Mucosa of descending colon (tissue), 3 donors: ENCODE measurements around the gene KDM8. TPM values are rescaled to one million over a fixed set of nuclear protein-coding genes. Genes with fewer than 3 reads are reported as not detected.
A peak's percentile ranks its signal among the peaks of the same experiment; 100 is the strongest.

Experiments used
- ATAC-seq: fragments of 200-7000 bp; cut with Tn5 transposase; one replicate; pipeline ENCODE4 v1.9.1; 2020; ENCODE audit warnings: mild to moderate bottlenecking, moderate library complexity
- DNase-seq, 3 donors: peaks; one replicate each; pipeline ENCODE4 v3.0.0-alpha.2; 2020
- H3K36me3 ChIP-seq: fragments of 200-600 bp; one replicate; pipeline ENCODE4 v1.8.0; 2021; ENCODE audit warnings: low read depth, mild to moderate bottlenecking
- H3K4me1 ChIP-seq: fragments of 200-600 bp; one replicate; pipeline ENCODE4 v1.8.0; 2021; ENCODE audit warnings: low read depth, mild to moderate bottlenecking
- H3K4me3 ChIP-seq: fragments of 200-600 bp; one replicate; pipeline ENCODE4 v1.8.0; 2021; ENCODE audit warnings: mild to moderate bottlenecking
- H3K9me3 ChIP-seq: fragments of 200-600 bp; one replicate; pipeline ENCODE4 v1.8.0; 2021; ENCODE audit warnings: mild to moderate bottlenecking
- CTCF ChIP-seq: fragments of 200-600 bp; IDR thresholded peaks from one replicate; pipeline ENCODE4 v1.8.0; 2022; ENCODE audit warnings: antibody characterized with exemption, mild to moderate bottlenecking
- intact Hi-C, 2 donors: fragments of 100-400 bp; cut with DNase I in 1 of 2; cut with micrococcal nuclease in 1 of 2; formaldehyde crosslinking; loops; one replicate each; pipeline versions ENCODE4 v1.11.0 to v1.11.1; 2022; cut with DNase I, micrococcal nuclease
- total RNA-seq, 3 donors: library from RNA; stranded (reverse); fragmentation: NEBNext Ultra II Directional in 2 of 3; extraction: Animal tissue kit (Norgen Biotek cat#: 25700) in 2 of 3; gene quantifications; one replicate each; pipeline versions ENCODE4 v1.2.1 to v1.2.4, GENCODE V29; 2021 to 2023
- donor health status: DM: no; HTN: no; CAD: no; lungs with moderate emphysema.
- donor health status: DM: no; HTN: no; CAD: no.
- donor health status: DM: no; HTN: yes; CAD: no.

Gene KDM8
- total RNA-seq, 3 donors from 2014 or later, result 8.7 to 12.9 (median 8.9) TPM

- ATAC-seq, result no peak
- no peak for TF ChIP-seq CTCF
- no peak overlapping the region for H3K4me3 ChIP-seq
- peaks cover 4% of the 10 kb centered on the region for H3K4me1 ChIP-seq
- no peaks in the 10 kb centered on the region for H3K36me3 ChIP-seq
- no peak for DNase-seq
- intact Hi-C loops, result loop anchor here (5.0 kb wide), 2 partner anchors 191 to 281 kb away; no protein-coding TSS in a partner anchor
- H3K9me3 ChIP-seq, result no peaks in the 10 kb centered on the region
These were observed 27.4 kb upstream of the KDM8 start for GRCh38 chr16:27175888-27176287.

- no peak for DNase-seq
- intact Hi-C loops, result loop anchor here (5.0 kb wide), 2 partner anchors 190 to 280 kb away; no protein-coding TSS in a partner anchor
- no peaks in the 10 kb centered on the region for H3K36me3 ChIP-seq
- no peak for ATAC-seq
- H3K4me3 ChIP-seq, result no peak overlapping the region
- no peaks in the 10 kb centered on the region for H3K9me3 ChIP-seq
- no peak for TF ChIP-seq CTCF
- H3K4me1 ChIP-seq, result peaks cover 4% of the 10 kb centered on the region
These were observed 26.1 kb upstream of the KDM8 start for GRCh38 chr16:27177031-27177774.

- no peaks in the 10 kb centered on the region for H3K9me3 ChIP-seq
- peak; percentile 89 to 95 (median 92) for DNase-seq
- no peak overlapping the region for H3K4me3 ChIP-seq
- intact Hi-C loops, result loop anchor here (5.0 kb wide), 2 partner anchors 188 to 278 kb away; no protein-coding TSS in a partner anchor
- peak; percentile 90 for TF ChIP-seq CTCF
- H3K36me3 ChIP-seq, result no peaks in the 10 kb centered on the region
- no peaks in the 10 kb centered on the region for H3K4me1 ChIP-seq
- peak; percentile 98 for ATAC-seq
These were observed 23.7 kb upstream of the KDM8 start for GRCh38 chr16:27179500-27180072.

GRCh38 chr16:27181019-27181790 is 22.1 kb upstream of the KDM8 start:
- intact Hi-C loops, result no loop called here
- ATAC-seq (peak; percentile 36), DNase-seq (no peak)
- Histone ChIP-seq H3K4me1 (no peaks in the 10 kb centered on the region), H3K9me3 (no peaks in the 10 kb centered on the region), H3K36me3 (no peaks in the 10 kb centered on the region), H3K4me3 (no peak overlapping the region)
- no peak for TF ChIP-seq CTCF

- ATAC-seq, result no peak
- Histone ChIP-seq H3K4me1 (no peaks in the 10 kb centered on the region), H3K36me3 (no peaks in the 10 kb centered on the region), H3K4me3 (no peak overlapping the region), H3K9me3 (no peaks in the 10 kb centered on the region)
- no peak for TF ChIP-seq CTCF
- intact Hi-C loops, result no loop called here
- DNase-seq, result no peak
These were observed 20.4 kb upstream of the KDM8 start for GRCh38 chr16:27182906-27183405.
